GM19328 (cell line): ENCODE data around the gene UBE2F.
"Not testable (repeated sequence)": the region's sequence is repeated elsewhere in the genome, so short reads cannot be mapped to it uniquely, and the experiment has no call there.

Source experiments
- ATAC-seq: cut with Tn5 transposase; IDR thresholded peaks from one replicate; pipeline ENCODE4 v1.9.1; 2021; ENCODE audit warnings: mild to moderate bottlenecking, moderate library complexity; ENCODE audit not compliant: unreplicated experiment

UBE2F gene

DNA sequence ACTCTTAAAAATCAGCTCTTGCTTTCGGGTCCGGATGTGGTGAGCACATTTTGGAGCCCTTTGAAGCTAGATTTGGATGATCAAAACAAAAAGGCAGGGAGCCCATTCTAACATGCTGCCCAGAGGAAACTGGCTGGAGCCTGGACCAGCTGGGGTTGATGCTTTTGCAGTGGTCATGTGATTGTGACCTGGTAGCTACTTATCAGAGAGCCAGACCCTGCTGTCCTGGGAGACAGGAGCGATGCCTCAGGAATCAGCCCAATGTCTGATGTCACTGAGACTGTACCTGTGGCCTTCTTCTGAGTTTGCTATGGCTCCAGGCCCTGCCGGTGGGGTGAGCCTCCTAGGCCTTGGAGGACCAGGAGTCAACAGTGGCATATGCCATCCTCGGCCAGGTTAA is 75.3 kb downstream of the UBE2F start:
- ATAC-seq: no peak

DNA sequence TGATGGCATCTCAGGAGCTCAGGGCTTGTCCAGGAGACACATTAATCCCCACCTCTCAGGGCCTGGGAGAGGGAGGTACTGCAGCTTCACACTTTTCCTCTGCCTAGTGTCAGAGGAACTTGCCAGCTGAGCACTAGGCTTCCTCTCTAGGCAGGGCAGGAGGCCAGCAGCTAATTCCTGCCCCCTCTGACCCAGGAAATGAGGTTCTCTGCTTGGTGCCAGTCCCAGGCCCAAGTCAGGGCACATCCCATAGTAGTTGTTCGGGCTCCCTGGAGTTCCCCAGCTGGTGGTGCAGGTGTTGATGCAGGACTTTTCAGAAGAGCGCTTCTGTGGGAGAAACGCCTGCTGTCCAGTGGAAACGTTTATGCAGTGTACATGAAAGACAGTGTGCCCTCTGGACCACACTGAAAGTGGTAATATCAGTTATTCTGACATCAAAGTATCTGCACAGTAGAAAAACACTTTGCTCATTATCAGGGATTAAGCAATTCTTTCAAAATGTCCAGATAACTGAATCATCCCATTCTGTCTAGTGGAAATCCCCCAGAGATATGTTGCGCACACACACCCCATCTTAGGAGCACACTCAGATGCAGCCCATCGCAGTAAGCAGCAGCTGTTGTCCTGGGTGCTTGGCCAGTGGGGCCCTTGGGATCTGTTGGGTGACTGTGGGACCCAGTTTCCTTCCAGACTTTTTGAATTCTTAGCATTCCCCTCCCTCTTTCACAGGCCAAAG is 76.2 kb downstream of the UBE2F start:
- no peak for ATAC-seq

DNA sequence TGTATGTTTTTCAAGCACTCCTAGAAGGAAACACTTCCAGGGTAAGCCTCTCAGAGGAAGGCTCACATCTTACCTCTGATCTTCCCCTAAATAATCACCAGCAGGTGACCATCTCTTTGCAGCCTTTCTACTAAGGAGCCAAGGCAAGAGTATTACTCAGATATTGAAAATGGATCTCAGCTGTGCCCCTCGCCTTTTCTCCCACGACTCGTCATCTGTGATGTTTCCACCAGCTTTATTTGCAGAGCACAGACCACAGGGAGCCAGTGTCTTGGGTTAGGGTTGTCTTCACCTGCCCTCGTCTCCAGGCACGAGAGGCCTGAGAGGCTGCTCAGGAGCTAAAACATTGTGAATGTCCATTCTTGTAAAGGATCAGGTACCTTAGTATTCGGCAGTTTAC is 77.0 kb downstream of the UBE2F start:
- ATAC-seq: no peak

DNA sequence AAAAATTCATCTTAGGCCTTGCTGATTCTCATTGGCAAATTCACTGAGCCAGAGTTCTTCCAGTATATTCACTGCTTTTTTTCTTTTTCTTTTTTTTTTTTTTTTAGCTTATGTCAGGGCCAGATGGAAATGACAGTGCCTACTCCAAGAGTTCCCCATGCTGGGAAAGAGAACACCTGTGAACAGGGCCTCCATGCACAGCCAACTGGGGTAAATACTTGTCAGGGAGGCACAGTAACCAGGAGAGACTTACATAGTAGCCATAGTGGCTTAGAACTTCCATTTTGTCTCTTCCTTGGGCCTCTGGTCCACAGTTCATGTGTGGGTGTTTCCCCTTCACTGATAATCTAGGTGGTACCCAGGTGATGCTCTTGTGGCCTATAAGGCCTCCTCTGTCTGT is 78.8 kb downstream of the UBE2F start:
- no peak for ATAC-seq

DNA sequence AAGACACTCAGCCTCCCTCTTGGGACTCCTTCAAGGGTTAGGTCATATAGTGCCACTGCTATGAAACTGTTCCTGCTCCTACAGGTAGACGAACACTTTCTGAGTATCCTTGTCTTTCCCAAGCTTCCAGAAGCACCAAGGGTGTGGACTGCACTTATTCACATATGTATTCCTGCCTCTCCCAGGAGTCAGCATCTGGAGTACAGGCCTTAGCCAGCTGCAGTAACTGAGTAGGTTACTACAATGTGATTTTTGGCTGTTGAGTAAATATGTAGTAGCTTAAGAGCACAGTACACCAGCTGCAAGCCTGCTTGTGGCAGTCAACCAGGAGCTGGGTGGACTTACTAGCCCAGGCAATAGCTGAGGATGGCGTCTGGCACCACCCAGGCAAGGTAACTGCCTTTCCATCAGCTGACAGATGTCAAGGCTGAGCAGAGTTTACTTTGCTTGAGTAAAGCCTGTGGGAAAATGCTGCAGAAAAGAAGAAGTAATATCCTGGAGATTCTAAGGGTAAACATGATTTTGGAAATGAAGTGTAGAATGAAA is 80.0 kb downstream of the UBE2F start:
- ATAC-seq: no peak

DNA sequence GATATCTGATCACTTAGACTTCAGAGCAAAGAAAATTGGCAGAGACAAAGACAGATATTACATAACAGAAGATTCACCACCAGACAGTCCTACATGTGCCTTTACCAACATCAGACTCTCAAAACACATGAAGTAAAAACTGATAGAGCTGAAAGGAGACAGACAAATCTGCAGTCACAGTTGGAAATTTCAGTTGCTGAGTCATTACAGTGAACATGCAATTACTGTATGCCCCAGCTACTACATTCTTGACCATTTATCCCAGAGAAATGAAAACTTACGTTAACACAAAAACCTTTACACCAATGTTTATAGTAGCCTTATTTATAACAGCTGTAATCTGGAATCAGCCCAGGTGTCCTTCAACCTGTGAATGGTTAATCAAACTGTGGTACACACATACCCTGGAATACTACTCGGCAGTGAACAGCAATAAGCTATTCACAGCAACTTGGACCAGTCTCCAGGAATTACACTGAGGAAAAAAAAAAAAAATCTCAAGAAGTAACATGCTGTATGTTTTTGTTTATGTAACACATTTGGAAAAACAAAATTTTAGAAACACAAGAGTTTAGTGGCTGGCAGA is 86.5 kb downstream of the UBE2F start:
- no peak for ATAC-seq

DNA sequence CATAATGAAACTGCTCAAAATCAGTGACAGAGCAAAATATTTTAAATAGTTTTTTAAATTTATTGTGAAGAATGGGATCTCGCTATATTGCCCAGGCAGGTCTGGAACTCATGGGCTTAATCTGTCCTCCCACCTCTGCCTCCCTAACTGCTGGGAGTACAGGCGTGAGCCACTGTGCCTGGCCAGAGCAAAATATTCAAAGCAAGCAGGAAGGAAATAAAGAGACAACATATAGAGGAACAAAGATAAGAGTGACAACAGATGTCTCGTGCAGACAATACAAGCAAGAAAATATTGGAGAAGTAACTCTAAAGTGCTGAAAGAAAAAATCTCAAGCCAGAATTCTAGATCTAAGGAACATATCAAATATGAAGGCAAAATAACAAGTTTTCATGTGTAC is 89.0 kb downstream of the UBE2F start:
- ATAC-seq: no peak

DNA sequence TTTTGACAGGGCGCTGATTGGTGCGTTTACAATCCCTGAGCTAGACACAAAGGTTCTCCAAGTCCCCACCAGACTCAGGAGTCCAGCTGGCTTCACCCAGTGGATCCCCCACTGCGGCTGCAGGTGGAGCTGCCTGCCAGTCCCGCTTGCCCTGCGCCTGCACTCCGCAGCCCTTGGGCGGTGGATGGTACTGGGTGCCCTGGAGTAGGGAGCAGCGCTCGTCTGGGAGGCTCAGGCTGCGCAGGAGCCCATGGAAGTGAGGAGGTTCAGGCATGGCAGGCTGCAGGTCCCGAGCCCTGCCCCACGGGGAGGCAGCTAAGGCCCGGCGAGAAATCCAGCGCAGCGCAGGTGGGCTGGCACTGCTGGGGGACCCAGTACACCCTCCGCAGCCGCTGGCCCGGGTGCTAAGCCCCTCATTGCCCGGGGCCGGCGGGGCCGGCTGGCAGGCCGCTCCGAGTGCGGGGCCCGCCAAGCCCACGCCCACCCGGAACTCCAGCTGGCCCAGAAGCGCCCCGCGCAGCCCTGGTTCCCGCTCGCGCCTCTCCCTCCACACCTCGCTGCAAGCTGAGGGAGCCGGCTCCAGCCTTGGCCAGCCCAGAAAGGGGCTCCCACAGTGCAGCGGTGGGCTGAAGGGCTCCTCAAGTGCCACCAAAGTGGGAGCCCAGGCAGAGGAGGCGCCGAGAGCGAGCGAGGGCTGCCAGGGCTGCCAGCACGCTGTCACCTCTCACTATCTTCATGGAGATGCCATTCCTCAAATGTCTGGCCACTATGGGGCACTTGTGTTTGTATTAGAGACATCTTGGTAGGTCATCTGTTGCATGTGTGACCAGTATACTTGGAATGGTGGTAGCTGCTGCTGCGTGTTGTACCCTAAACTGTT is 91.1 kb downstream of the UBE2F start:
- ATAC-seq: not testable (repeated sequence)

DNA sequence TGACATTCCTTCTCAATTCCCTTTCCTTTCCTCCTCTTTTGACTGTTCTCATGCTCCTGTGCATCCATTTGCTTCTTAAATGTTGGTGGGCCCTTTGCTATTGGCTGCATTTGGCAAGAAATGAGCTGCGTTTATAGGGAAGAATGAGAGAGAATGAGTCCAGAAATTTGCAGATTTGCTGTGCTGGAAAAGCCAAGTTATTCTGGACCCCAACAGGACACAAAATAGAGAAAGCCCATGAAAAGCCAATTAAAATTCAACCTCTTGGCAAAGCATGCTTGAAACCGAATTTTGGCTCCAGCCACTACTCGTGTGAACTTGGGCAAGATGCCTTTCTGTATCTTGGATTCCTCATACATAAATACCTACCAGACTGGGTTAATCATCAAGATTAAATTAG is 92.7 kb downstream of the UBE2F start:
- ATAC-seq: no peak

DNA sequence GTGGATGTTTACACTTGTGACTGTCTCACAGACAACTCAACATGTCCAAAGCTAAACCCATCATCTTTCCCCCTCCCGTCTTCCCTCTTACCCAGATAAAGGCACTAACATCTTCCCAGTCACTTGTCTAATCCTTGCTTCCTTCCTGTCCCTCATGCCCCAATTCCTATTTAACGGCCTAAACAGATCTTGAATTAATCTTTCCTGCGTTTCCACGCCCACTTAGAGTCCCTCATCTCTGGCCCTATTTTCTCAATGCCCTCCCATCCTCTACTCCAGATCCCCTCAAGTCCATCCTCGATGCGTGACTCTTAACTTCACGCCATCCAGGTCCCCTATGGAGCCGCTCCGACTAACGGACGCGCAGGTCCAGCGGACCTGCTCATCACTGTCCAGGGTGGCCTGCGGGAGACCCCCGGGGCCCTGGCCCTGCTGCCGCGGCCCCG is 93.3 kb downstream of the UBE2F start:
- ATAC-seq: no peak

DNA sequence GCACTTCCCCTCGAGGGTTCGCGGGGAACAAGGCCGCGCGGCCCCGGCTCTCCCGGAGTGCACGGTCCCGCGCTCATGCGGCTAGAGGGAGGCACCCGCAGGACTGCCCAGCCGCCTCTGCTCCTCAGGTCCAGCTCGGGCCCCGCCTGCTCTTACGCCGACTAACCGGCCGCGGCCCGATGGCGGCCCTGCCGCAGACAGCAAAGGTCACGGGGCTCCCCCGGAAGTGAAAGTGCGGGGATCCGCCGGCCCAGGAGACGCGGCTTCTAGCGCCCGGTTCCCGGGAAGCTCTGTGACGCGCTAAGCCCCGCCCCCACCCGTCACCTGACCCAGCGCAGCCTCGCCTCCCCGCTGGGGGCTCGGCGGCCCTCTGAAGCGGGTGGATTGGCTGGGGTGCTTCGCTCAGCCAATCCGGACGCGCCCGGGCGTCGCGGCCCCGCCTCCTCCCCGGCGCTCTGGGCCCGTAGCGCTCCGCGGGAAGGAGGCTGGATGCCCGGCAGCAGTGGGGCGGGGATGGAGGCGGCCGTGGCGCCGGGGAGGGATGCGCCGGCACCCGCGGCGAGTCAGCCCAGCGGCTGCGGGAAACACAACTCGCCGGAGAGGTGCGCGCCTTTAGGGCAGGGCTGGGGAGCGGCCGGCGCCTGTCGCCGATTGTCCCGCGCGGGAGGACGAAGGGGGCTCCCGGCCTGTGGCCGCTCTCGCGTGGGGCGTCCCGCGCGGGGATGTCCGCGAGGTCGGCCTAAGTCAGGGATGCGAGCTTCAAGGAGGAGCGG is 93.9 kb downstream of the UBE2F start, which contains the start of gene SCLY:
Gene SCLY, plus strand, starts transcription at position 460 of the 773 bp plus-strand sequence. Its CDS starts 54 bp downstream, at position 514.
- peak; percentile 99 for ATAC-seq

DNA sequence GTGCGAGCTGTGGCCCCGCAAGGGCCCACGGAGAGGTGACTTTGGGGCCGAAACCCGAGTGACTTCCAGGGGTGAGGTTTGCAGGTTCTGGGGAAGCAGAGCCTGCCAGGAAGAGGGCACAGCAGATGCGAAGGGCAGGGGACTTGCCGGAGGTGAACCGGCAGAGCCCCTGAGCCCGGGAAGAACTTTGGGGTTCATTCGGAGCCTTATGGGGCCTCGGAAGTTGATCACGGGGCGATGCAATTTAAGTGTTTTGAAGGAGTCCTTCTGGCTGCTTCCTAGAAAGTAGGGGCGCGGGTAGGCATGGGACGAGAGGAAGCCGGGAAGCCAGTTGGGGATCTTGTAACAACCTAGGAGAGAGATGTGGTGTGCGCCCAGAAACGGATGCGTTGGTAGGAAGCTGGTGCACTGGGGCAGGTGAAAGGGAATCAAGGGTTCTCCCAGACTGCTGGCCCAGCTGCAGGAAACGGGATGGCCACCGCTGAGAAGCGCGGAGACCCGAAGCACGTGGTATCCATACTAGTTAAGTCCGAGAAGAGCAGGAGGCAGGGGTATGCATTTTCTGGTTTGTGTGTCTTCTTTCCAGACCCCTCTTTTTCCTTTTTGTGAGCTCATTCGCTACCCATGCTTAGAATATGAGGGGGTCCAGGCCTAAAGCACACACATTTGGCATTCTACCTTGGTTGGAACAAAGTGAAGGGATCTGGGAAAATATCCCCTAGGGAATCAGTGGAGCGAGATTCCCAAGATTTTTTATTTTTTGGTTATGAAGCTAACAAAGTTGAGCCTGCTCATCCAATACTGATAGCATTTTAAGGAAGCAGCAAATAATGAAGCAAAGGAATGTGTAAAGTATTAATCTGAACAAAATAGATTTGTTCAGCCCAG is 94.7 kb downstream of the UBE2F start:
- peak; percentile 12 for ATAC-seq

DNA sequence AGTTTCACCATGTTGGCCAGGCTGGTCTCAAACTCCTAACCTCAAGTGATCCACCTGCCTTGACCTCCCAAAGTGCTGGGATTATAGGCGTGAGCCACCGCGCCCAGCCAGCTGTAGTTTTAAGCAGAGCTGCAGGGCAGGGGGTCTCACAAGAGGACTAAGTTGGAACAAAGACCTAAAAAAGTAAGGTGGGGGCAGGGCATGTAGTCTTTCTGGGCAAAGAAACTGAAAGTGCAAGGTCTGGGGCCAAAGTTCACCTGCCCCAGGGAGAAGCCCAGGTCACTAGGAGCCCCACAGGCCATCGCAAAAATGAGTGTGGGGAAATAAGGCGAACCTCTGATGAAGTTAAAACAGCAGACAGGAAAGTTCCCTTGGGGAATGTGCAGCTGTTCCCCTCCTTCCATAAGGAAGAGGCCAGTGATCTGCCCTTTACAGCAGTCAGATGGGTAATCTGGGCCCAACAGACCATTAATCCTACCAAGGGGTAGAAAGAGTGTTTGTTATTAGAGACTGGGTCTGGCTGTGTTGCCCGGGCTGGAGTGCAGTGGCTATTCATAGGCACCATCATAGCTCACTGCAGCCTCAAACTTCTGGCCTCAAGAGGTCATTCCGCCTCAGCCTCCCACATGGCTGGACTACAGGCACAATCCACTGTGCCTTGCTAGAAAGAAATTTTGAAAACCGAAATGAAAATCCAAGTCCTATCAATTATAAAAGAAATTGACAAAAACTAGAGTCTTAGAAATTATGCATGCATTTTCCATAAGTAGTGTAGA is 96.8 kb downstream of the UBE2F start:
- no peak for ATAC-seq

DNA sequence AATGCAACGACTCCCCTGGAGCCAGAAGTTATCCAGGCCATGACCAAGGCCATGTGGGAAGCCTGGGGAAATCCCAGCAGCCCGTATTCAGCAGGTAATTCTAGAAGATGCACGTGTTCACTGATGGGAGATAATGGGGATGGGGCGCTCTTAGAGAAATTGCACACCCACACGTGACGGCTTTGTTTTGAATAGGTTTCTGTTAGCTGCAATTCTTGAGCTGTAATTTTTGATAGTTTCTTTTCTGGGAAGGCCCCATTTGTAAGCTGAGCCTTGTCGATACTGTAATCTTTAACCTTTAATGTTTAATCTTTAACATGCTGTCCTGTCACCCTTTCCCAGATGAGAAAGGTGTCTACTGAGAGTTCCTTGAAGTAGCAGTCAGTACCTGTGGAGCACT is 97.6 kb downstream of the UBE2F start:
- ATAC-seq: no peak

DNA sequence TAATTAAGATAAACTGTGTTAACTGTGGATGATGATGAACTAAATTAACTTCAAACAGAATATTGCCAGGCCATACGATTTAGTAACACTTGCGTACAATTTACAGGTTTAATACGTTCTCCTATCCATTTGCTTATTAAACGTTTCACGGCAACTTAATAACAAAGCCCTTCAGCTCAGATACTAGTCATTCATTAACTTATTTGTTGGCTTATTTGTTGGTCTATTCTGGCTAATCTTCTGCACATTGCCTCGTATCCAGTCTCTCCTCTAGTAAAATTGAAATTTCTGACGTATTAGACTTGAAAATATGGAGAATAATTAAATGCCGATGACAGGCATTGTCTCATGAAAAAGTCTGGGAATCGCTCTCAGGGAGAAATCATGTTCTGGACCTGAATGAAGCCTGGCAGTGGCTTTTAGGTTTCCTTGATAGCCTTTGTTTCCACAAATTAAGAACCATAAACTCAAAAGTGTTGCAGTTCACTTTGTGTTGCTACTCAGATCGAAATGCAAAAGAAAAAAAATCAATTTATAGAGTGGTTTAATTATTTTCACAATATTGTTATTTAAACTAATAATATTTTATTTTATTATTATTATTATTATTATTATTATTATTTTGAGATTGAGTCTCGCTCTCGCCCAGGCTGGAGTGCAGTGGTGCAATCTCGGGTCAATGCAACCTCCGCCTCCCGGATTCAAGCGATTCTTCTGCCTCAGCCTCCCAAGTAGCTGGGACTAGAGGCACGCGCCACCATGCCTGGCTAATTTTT is 98.4 kb downstream of the UBE2F start:
- ATAC-seq: no peak

DNA sequence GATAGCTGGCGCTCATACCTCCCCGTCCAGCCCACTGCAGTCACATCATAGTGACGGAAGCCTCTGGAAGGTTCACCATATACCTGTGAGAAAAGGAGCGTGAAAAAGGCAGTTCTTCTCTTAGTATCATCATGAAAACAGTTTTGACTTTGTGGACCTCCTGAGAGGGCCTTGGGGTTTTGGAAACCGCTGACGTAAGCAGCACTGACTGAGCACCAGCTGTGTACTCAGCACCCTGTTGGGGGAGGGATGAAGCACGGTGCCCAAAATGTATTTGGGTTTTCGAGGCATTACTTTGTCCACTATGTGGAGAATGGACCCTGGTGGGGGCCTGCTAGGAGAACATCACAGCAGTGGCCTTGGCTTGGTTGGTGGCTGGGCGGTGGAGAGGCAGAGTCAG is 99.4 kb downstream of the UBE2F start:
- ATAC-seq: no peak

DNA sequence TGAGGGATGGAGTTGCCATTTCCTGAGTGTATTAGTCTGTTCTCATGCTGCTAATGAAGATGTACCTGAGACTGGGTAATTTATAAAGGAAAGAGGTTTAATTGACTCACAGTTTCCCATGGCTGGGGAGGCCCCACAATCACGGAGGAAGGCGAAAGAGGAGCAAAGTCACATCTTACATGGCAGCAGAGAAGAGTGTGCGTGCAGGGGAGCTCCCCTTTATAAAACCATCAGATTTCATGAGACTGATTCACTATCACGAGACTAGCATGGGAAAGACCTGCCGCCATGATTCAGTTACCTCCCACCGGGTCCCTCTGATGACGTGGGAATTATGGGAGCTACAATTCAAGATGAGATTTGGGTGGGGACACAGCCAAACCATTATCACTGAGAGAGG is 99.9 kb downstream of the UBE2F start:
- ATAC-seq: not testable (repeated sequence)

DNA sequence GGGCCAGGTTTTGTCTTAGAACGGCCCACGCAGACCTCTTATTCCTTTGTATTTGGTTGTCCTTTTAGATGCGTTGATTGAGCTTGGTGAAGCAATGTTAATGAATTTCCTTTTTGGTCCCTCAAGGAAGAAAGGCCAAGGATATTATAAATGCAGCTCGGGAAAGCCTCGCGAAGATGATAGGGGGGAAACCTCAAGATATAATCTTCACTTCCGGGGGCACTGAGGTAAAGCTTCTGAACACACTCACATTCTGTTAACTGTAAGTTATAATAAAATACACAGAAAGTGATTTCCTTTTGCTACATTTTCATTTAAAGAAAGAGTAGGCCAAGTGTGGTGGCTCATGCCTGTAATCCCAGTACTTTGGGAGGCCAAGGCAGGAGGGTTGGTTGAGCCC is 101.1 kb downstream of the UBE2F start:
- ATAC-seq: no peak
